ENCODE measurements around the gene PCBP2.
A peak's percentile ranks its signal among the peaks of the same experiment; 100 is the strongest.

DNA sequence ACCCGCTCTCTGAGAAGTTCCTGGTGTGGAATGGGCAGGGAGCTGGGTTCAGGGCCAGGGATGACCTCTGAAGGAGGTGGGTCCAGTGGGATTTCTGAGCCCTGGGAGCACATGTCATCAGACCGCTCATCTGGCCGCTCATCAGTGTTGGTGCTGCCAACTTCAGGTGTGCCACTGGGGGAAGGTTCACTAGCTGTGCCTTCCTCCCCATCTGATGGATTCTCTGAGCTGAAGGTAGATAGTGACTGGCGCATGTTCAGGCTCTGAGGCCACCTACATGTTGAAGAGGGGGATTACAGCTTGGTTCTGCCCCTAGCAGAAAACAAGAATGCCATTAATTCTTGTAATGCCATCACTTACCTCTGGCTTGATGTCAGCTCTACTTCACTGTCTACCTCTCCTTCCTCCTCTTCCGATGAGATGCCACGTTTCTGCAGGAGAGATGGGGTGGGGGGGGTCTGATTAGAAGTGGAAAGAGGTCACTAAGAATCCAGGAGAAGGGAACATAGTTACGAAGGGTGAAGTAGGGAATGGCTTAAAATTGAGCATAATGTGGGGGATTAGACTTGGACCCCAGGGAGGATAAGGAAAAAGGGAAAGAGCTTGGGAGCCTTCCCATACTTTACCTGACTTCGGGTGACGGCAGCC lies 30.2 kb downstream of the PCBP2 start:
- TF ChIP-seq SMC3 (IDR thresholded peaks at IDR 0.05) (no peak), PHF8 (IDR thresholded peaks at IDR 0.05; ENCODE audit: borderline replicate concordance, low read depth) (no peak), EHF (CRISPR knock-in tag; IDR thresholded peaks at IDR 0.05) (no peak), RFX5 (IDR thresholded peaks at IDR 0.05) (no peak), KDM1A (IDR thresholded peaks at IDR 0.05; ENCODE audit: low read depth) (no peak), EP300 (IDR thresholded peaks at IDR 0.05) (no peak), SREBF2 (IDR thresholded peaks at IDR 0.05) (no peak), POLR2A (IDR thresholded peaks at IDR 0.05; ENCODE audit: low read length) (no peak), FOSL2 (IDR thresholded peaks at IDR 0.05) (no peak), FOSL2 (CRISPR knock-in tag; IDR thresholded peaks at IDR 0.05) (no peak)
- TF ChIP-seq, protein P1, sequence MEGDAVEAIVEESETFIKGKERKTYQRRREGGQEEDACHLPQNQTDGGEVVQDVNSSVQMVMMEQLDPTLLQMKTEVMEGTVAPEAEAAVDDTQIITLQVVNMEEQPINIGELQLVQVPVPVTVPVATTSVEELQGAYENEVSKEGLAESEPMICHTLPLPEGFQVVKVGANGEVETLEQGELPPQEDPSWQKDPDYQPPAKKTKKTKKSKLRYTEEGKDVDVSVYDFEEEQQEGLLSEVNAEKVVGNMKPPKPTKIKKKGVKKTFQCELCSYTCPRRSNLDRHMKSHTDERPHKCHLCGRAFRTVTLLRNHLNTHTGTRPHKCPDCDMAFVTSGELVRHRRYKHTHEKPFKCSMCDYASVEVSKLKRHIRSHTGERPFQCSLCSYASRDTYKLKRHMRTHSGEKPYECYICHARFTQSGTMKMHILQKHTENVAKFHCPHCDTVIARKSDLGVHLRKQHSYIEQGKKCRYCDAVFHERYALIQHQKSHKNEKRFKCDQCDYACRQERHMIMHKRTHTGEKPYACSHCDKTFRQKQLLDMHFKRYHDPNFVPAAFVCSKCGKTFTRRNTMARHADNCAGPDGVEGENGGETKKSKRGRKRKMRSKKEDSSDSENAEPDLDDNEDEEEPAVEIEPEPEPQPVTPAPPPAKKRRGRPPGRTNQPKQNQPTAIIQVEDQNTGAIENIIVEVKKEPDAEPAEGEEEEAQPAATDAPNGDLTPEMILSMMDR (IDR thresholded peaks at IDR 0.05) = 0 out of 3 replicates have a peak, but pooled peaks have one; percentile 4
- TF ChIP-seq, protein P2, sequence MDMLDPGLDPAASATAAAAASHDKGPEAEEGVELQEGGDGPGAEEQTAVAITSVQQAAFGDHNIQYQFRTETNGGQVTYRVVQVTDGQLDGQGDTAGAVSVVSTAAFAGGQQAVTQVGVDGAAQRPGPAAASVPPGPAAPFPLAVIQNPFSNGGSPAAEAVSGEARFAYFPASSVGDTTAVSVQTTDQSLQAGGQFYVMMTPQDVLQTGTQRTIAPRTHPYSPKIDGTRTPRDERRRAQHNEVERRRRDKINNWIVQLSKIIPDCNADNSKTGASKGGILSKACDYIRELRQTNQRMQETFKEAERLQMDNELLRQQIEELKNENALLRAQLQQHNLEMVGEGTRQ (IDR thresholded peaks at IDR 0.05) = no peak

Measured in A549 (cell line).